Neural cell (in vitro differentiated cells): ENCODE results near the gene KRT20. TPM values are rescaled to one million over a fixed set of nuclear protein-coding genes. Genes with fewer than 3 reads are reported as not detected.
"Not testable (repeated sequence)": the region's sequence is repeated elsewhere in the genome, so short reads cannot be mapped to it uniquely, and the experiment has no call there.

Experiments
- H2AFZ ChIP-seq: fragments of 200-600, 300-800 bp; sonication (generic), shearing (Covaris generic); 2 replicates; pipeline ENCODE4 v1.6.0; 2014; ENCODE audit warnings: low read depth, mild to moderate bottlenecking, antibody characterized with exemption, low read length, moderate library complexity
- H3F3A ChIP-seq: fragments of 200-600 bp; shearing (Covaris generic); 2 replicates; pipeline ENCODE4 v1.6.1; 2016; ENCODE audit warnings: mild to moderate bottlenecking, moderate library complexity, mixed read lengths, antibody characterized with exemption, low read length; ENCODE audit not compliant: insufficient read depth, poor library complexity, severe bottlenecking
- H3K27ac ChIP-seq: fragments of 200-600, 300-800 bp; sonication (generic), shearing (Covaris generic); 2 replicates; pipeline ENCODE4 v1.5.1; 2014; ENCODE audit warnings: mild to moderate bottlenecking, low read length, moderate library complexity
- H3K27me3 ChIP-seq: fragments of 300-800, 200-600 bp; sonication (generic), shearing (Covaris generic); 2 replicates; pipeline ENCODE4 v1.6.0; 2014; ENCODE audit warnings: mild to moderate bottlenecking, low read depth, low read length, moderate library complexity; ENCODE audit not compliant: insufficient read depth
- H3K36me3 ChIP-seq: fragments of 300-800, 200-600 bp; sonication (generic), shearing (Covaris generic); 2 replicates; pipeline ENCODE4 v1.5.1; 2014; ENCODE audit warnings: mild to moderate bottlenecking, antibody characterized with exemption, low read length, moderate library complexity; ENCODE audit not compliant: insufficient read depth
- H3K4me2 ChIP-seq: fragments of 300-800, 200-600 bp; sonication (generic), shearing (Covaris generic); 2 replicates; pipeline ENCODE4 v1.6.0; 2014; ENCODE audit warnings: mild to moderate bottlenecking, low read length
- H3K4me3 ChIP-seq: fragments of 300-800, 200-600 bp; sonication (generic), shearing (Covaris generic); 2 replicates; pipeline ENCODE4 v1.5.1; 2014; ENCODE audit warnings: mild to moderate bottlenecking, low read length, moderate library complexity
- H3K79me2 ChIP-seq: fragments of 200-600 bp; shearing (Covaris generic); replicated peaks from 2 replicates; pipeline ENCODE4 v1.6.0; 2014; ENCODE audit warnings: mild to moderate bottlenecking, low read length, moderate library complexity; ENCODE audit not compliant: insufficient read depth
- H3K9ac ChIP-seq: fragments of 300-800, 200-600 bp; sonication (generic), shearing (Covaris generic); 2 replicates; pipeline ENCODE4 v1.6.1; 2016; ENCODE audit warnings: mild to moderate bottlenecking, low read length, mixed read lengths
- H3K9me2 ChIP-seq: fragments of 200-600 bp; shearing (Covaris generic); 2 replicates; pipeline ENCODE4 v1.6.1; 2016; ENCODE audit warnings: mild to moderate bottlenecking, low read length, mixed read lengths; ENCODE audit not compliant: insufficient read depth
- H3K9me3 ChIP-seq: fragments of 200-600, 300-800 bp; sonication (generic), shearing (Covaris generic); 2 replicates; pipeline ENCODE4 v1.6.1; 2016; ENCODE audit warnings: mild to moderate bottlenecking, mixed run types, low read length, moderate library complexity, mixed read lengths
- H4K20me1 ChIP-seq: fragments of 200-600 bp; shearing (Covaris generic); 2 replicates; pipeline ENCODE4 v1.6.1; 2016; ENCODE audit warnings: mild to moderate bottlenecking, mixed run types; ENCODE audit not compliant: insufficient read depth
- CTCF ChIP-seq: fragments of 450-650 bp; IDR thresholded peaks from 2 replicates; pipeline ENCODE4 v1.5.1; 2014; ENCODE audit warnings: antibody characterized with exemption, mild to moderate bottlenecking, moderate library complexity; ENCODE audit not compliant: poor library complexity, severe bottlenecking
- EP300 ChIP-seq: fragments of 450-650 bp; conservative IDR thresholded peaks from 2 replicates; pipeline ENCODE4 v1.6.1; 2014; ENCODE audit warnings: antibody characterized with exemption, mild to moderate bottlenecking, moderate library complexity; ENCODE audit not compliant: poor library complexity, severe bottlenecking
- EZH2 ChIP-seq: fragments of 200-600, 300-800 bp; shearing (Covaris generic), sonication (generic); IDR thresholded peaks from 2 replicates; pipeline ENCODE4 v1.6.1; 2014; ENCODE audit warnings: antibody characterized with exemption, low read length, borderline replicate concordance, mild to moderate bottlenecking; ENCODE audit not compliant: insufficient read depth, poor library complexity, severe bottlenecking
- MXI1 ChIP-seq: fragments of 450-650 bp; conservative IDR thresholded peaks from 2 replicates; pipeline ENCODE4 v1.6.1; 2014; ENCODE audit warnings: antibody characterized with exemption, mild to moderate bottlenecking; ENCODE audit not compliant: poor library complexity, severe bottlenecking
- POLR2AphosphoS5 ChIP-seq: IDR thresholded peaks from 2 replicates; pipeline ENCODE4 v1.6.1; 2012
- REST ChIP-seq: IDR thresholded peaks from 2 replicates; pipeline ENCODE4 v1.6.1; 2012; ENCODE audit warnings: borderline replicate concordance
- SMC3 ChIP-seq: fragments of 450-650 bp; conservative IDR thresholded peaks from 2 replicates; pipeline ENCODE4 v1.6.1; 2014; ENCODE audit warnings: antibody characterized with exemption, mild to moderate bottlenecking, moderate library complexity; ENCODE audit not compliant: poor library complexity
- TAF1 ChIP-seq: IDR thresholded peaks from 2 replicates; pipeline ENCODE4 v1.6.1; 2012; ENCODE audit warnings: low read depth
- polyA plus RNA-seq: library from polyadenylated mRNA; depleted of rRNA; stranded (reverse); fragments of >200 nt; gene quantifications from 2 replicates; pipeline ENCODE4 v1.2.3, GENCODE V29; 2014

The KRT20 gene
- polyA plus RNA-seq, 1 donor from 2014 or later = not detected

- no peaks in the 10 kb centered on the region for H3K27me3 ChIP-seq
Measured at GRCh38 chr17:40921026-40921425, 36.0 kb upstream of the KRT20 start.

GRCh38 chr17:40917116-40917515 is 32.1 kb upstream of the KRT20 start:
- not testable (repeated sequence) for H3K9ac ChIP-seq, H3K27ac ChIP-seq, H3K9me2 ChIP-seq, H3K4me2 ChIP-seq, H3K27me3 ChIP-seq, H3K79me2 ChIP-seq, H3K9me3 ChIP-seq, H3K4me3 ChIP-seq, H3F3A ChIP-seq, H4K20me1 ChIP-seq, H3K36me3 ChIP-seq, H2AFZ ChIP-seq

More at GRCh38 chr17:40921026-40921425, 36.0 kb upstream of the KRT20 start:
- no peak overlapping the region for H3K27ac ChIP-seq
- no peaks in the 10 kb centered on the region for H3F3A ChIP-seq
- H3K4me3 ChIP-seq = no peak overlapping the region
- H3K9me3 ChIP-seq = no peaks in the 10 kb centered on the region
- H3K36me3 ChIP-seq = no peaks in the 10 kb centered on the region
- TF ChIP-seq TAF1 = no peak
- no peak for TF ChIP-seq REST
- TF ChIP-seq MXI1 = no peak
- TF ChIP-seq SMC3 = no peak
- TF ChIP-seq EZH2 = no peak
- no peak for TF ChIP-seq CTCF
- TF ChIP-seq POLR2AphosphoS5 = no peak
- TF ChIP-seq EP300 = no peak
- no peak overlapping the region for H2AFZ ChIP-seq
- H3K9me2 ChIP-seq = no peaks in the 10 kb centered on the region
- H3K4me2 ChIP-seq = no peak overlapping the region
- no peaks in the 10 kb centered on the region for H3K79me2 ChIP-seq
- H4K20me1 ChIP-seq = no peaks in the 10 kb centered on the region
- H3K9ac ChIP-seq = no peak overlapping the region

- Histone ChIP-seq H3F3A (no peaks in the 10 kb centered on the region), H3K36me3 (no peaks in the 10 kb centered on the region), H2AFZ (no peak overlapping the region), H3K27ac (no peak overlapping the region), H3K9me3 (no peaks in the 10 kb centered on the region), H3K9me2 (no peaks in the 10 kb centered on the region), H4K20me1 (no peaks in the 10 kb centered on the region), H3K9ac (no peak overlapping the region), H3K79me2 (no peaks in the 10 kb centered on the region), H3K4me2 (no peak overlapping the region), H3K4me3 (no peak overlapping the region), H3K27me3 (no peaks in the 10 kb centered on the region)
- TF ChIP-seq POLR2AphosphoS5 (no peak), CTCF (no peak), SMC3 (no peak), EP300 (no peak)
Measured at GRCh38 chr17:40916366-40916765, 31.3 kb upstream of the KRT20 start.
